H1 (cell line): Measurements from ENCODE around the gene FRMD3. TPM values are rescaled to one million over a fixed set of nuclear protein-coding genes. Genes with fewer than 3 reads are reported as not detected.

ENCODE experiments used
- CTCF ChIA-PET: fragments of 300-600 bp; sonication (Branson Sonifier 250); formaldehyde crosslinking; loops from one replicate; lab custom pipeline; 2021; ENCODE audit not compliant: partially characterized antibody; lab: Charles Lee
- POLR2A ChIA-PET: fragments of 300-600 bp; sonication (Branson Sonifier 250); formaldehyde crosslinking; loops from one replicate; lab custom pipeline; 2021; ENCODE audit warnings: inconsistent platforms; ENCODE audit not compliant: partially characterized antibody; lab: Charles Lee
- DNase-seq, 2 experiments: peaks; one replicate each; pipeline versions ENCODE4 v3.0.0 to v3.0.0-alpha.2; 2010 to 2022; ENCODE audit warnings: low spot score in 2 of 2, low read depth in 1 of 2, mixed read lengths in 1 of 2
- FAIRE-seq: peaks from 2 replicates; lab custom pipeline; 2011; peaks lifted over from hg19 to GRCh38; lab: Jason Lieb, UNC
- H2AFZ ChIP-seq: 2 replicates; pipeline ENCODE4 v1.8.1; 2012; ENCODE audit warnings: low read length, inconsistent platforms
- H2AK5ac ChIP-seq: 2 replicates; pipeline ENCODE4 v1.6.1; 2013; ENCODE audit warnings: low read depth, low read length
- H2BK120ac ChIP-seq: replicated peaks from 2 replicates; pipeline ENCODE3; 2013; ENCODE audit warnings: low read depth, low read length, inconsistent platforms
- H2BK12ac ChIP-seq: 2 replicates; pipeline ENCODE4 v1.6.1; 2013; ENCODE audit warnings: low read depth, low read length
- H2BK15ac ChIP-seq: 2 replicates; pipeline ENCODE4 v1.6.1; 2013; ENCODE audit warnings: low read length
- H2BK20ac ChIP-seq: 2 replicates; pipeline ENCODE4 v1.6.1; 2013; ENCODE audit warnings: low read length
- H2BK5ac ChIP-seq: 2 replicates; pipeline ENCODE4 v1.6.1; 2013; ENCODE audit warnings: low read depth, low read length
- H3K14ac ChIP-seq: 2 replicates; pipeline ENCODE4 v1.6.1; 2013; ENCODE audit warnings: inconsistent platforms; ENCODE audit not compliant: insufficient read length
- H3K18ac ChIP-seq: 2 replicates; pipeline ENCODE4 v1.6.1; 2013; ENCODE audit warnings: low read length; ENCODE audit errors: extremely low read depth
- H3K23ac ChIP-seq: 2 replicates; pipeline ENCODE4 v1.6.1; 2013; ENCODE audit warnings: inconsistent platforms; ENCODE audit not compliant: insufficient read length
- H3K23me2 ChIP-seq: 2 replicates; pipeline ENCODE4 v1.6.1; 2013; ENCODE audit warnings: low read depth, low read length
- H3K27ac ChIP-seq: 2 replicates; pipeline ENCODE4 v1.6.1; 2011; ENCODE audit warnings: low read depth, low read length, inconsistent platforms
- H3K27me3 ChIP-seq, 4 experiments: replicated peaks in 1 of 4; 1 replicate in 1 of 4; 2 replicates in 3 of 4; pipeline versions ENCODE4 v1.6.1 to v1.8.1; 2011 to 2013; ENCODE audit warnings: low read length in 3 of 4, mild to moderate bottlenecking in 3 of 4, inconsistent platforms in 2 of 4, mixed read lengths in 2 of 4, moderate library complexity in 1 of 4; ENCODE audit not compliant: control insufficient read depth in 3 of 4, insufficient read depth in 3 of 4; ENCODE audit errors: extremely low read depth in 1 of 4
- H3K36me3 ChIP-seq, 4 experiments: 2 replicates each; pipeline versions ENCODE4 v1.6.1 to v1.8.1; 2011 to 2013; ENCODE audit warnings: mild to moderate bottlenecking in 4 of 4, low read length in 3 of 4, moderate library complexity in 2 of 4, control low read depth in 1 of 4, inconsistent platforms in 1 of 4; ENCODE audit not compliant: insufficient read depth in 4 of 4, control insufficient read depth in 2 of 4
- H3K4ac ChIP-seq: replicated peaks from 2 replicates; pipeline ENCODE3; 2013; ENCODE audit warnings: low read length, low read depth, mixed read lengths, inconsistent platforms; ENCODE audit not compliant: insufficient read length
- H3K4me1 ChIP-seq, 4 experiments: replicated peaks in 1 of 4; 1 replicate in 1 of 4; 2 replicates in 3 of 4; pipeline versions ENCODE4 v1.6.1 to v1.8.1; 2011 to 2013; ENCODE audit warnings: low read length in 3 of 4, inconsistent platforms in 2 of 4, mixed read lengths in 1 of 4; ENCODE audit not compliant: insufficient read depth in 4 of 4, control insufficient read depth in 3 of 4
- H3K4me2 ChIP-seq, 2 experiments: 2 replicates each; pipeline versions ENCODE4 v1.6.1 to v1.8.1; 2011 to 2013; ENCODE audit warnings: low read depth in 2 of 2, low read length in 2 of 2, control low read depth in 1 of 2, inconsistent platforms in 1 of 2, mild to moderate bottlenecking in 1 of 2; ENCODE audit not compliant: insufficient read depth in 1 of 2
- H3K4me3 ChIP-seq, 4 experiments: fragments of 200-600, 300-600 bp in 1 of 4; sonication (generic), shearing (Covaris generic), sonication (Bioruptor Twin) in 1 of 4; 2 replicates each; pipeline versions ENCODE4 v1.5.1 to v1.8.1; 2011 to 2016; ENCODE audit warnings: low read length in 4 of 4, low read depth in 3 of 4, control low read depth in 2 of 4, inconsistent platforms in 2 of 4, mild to moderate bottlenecking in 2 of 4, mixed read lengths in 1 of 4, moderate library complexity in 1 of 4; ENCODE audit not compliant: insufficient read depth in 2 of 4; ENCODE audit errors: extremely low read depth in 1 of 4
- H3K56ac ChIP-seq: replicated peaks from 2 replicates; pipeline ENCODE3; 2013; ENCODE audit warnings: low read depth, mild to moderate bottlenecking, mixed read lengths, low read length, inconsistent platforms; ENCODE audit not compliant: insufficient read length
- H3K79me1 ChIP-seq: 2 replicates; pipeline ENCODE4 v1.6.1; 2013; ENCODE audit warnings: low read depth, low read length, control low read depth
- H3K79me2 ChIP-seq, 2 experiments: 2 replicates each; pipeline versions ENCODE4 v1.6.1 to v1.8.1; 2012 to 2013; ENCODE audit warnings: low read length in 2 of 2, mild to moderate bottlenecking in 2 of 2, inconsistent platforms in 1 of 2; ENCODE audit not compliant: insufficient read depth in 2 of 2, control insufficient read depth in 1 of 2
- H3K9ac ChIP-seq, 4 experiments: replicated peaks in 1 of 4; 1 replicate in 1 of 4; 2 replicates in 3 of 4; pipeline versions ENCODE4 v1.6.1 to v1.8.1; 2011 to 2013; ENCODE audit warnings: low read depth in 3 of 4, low read length in 3 of 4, control low read depth in 2 of 4, mild to moderate bottlenecking in 2 of 4, moderate library complexity in 2 of 4, inconsistent platforms in 1 of 4; ENCODE audit errors: extremely low read depth in 1 of 4
- H3K9me3 ChIP-seq, 2 experiments: 2 replicates each; pipeline versions ENCODE4 v1.6.1 to v1.8.1; 2012 to 2013; ENCODE audit warnings: mild to moderate bottlenecking in 2 of 2, moderate library complexity in 2 of 2, control low read depth in 1 of 2, inconsistent platforms in 1 of 2, low read depth in 1 of 2, low read length in 1 of 2, mixed read lengths in 1 of 2; ENCODE audit not compliant: insufficient read depth in 2 of 2
- H4K20me1 ChIP-seq, 2 experiments: replicated peaks in 1 of 2; 2 replicates each; pipeline versions ENCODE3 to v1.8.1; 2011 to 2013; ENCODE audit warnings: inconsistent platforms in 2 of 2, low read length in 2 of 2, mild to moderate bottlenecking in 1 of 2; ENCODE audit not compliant: insufficient read depth in 2 of 2, control insufficient read depth in 1 of 2
- H4K5ac ChIP-seq: 2 replicates; pipeline ENCODE4 v1.6.1; 2013; ENCODE audit warnings: low read length, low read depth, mixed read lengths, inconsistent platforms; ENCODE audit not compliant: insufficient read length
- H4K8ac ChIP-seq: 2 replicates; pipeline ENCODE4 v1.8.0; 2013; ENCODE audit warnings: mild to moderate bottlenecking, moderate library complexity, low read length, inconsistent platforms; ENCODE audit not compliant: insufficient read depth; ENCODE audit errors: extremely low read depth
- H4K91ac ChIP-seq: replicated peaks from 2 replicates; pipeline ENCODE3; 2013; ENCODE audit warnings: low read length, mixed read lengths, inconsistent platforms; ENCODE audit not compliant: insufficient read length
- CEBPB ChIP-seq: IDR thresholded peaks from 2 replicates; pipeline ENCODE4 v1.6.1; 2012; ENCODE audit warnings: low read depth, low read length
- CHD2 ChIP-seq: IDR thresholded peaks from 2 replicates; pipeline ENCODE4 v1.6.1; 2012; ENCODE audit warnings: low read length, improper control_type of control experiment
- RBBP5 ChIP-seq: IDR thresholded peaks from 2 replicates; pipeline ENCODE4 v1.7.1; 2012; ENCODE audit warnings: low read depth, mild to moderate bottlenecking, inconsistent platforms, low read length, moderate library complexity, borderline replicate concordance
- WGBS, 2 experiments: shearing (Covaris generic) in 1 of 2; methylation state at CpG; one replicate each; pipeline versions ENCODE4 v1.1.6 to v1.1.7; 2013 to 2015; ENCODE audit warnings: low lambda C conversion rate in 2 of 2, mixed read lengths in 2 of 2, inconsistent platforms in 1 of 2, low coverage in 1 of 2, missing lambda C conversion rate in 1 of 2; ENCODE audit not compliant: insufficient replicate concordance in 2 of 2, insufficient coverage in 1 of 2, insufficient read length in 1 of 2; ENCODE audit errors: extremely low coverage in 1 of 2, missing lambda C conversion rate in 1 of 2; 5-methylcytosine and 5-hydroxymethylcytosine counted together
- polyA plus RNA-seq, 7 experiments: library from polyadenylated mRNA; depleted of rRNA in 3 of 7; stranded (reverse) in 5 of 7; unstranded in 2 of 7; fragments of >200 nt in 5 of 7; fragments of 200-250 nt in 2 of 7; gene quantifications; 1 replicate in 5 of 7; 2 replicates in 1 of 7; 4 replicates in 1 of 7; pipeline versions ENCODE4 v1.2.1 to v1.2.3, GENCODE V29; 2011 to 2013; ENCODE audit warnings: missing spikeins in 2 of 7, mixed read lengths in 2 of 7
- total RNA-seq: library from RNA; stranded (reverse); fragmentation: NEBNext Ultra II Directional; extraction: Animal tissue kit (Norgen Biotek cat#: 25700); gene quantifications from 2 replicates; pipeline ENCODE4 v1.2.1, GENCODE V29; 2021
- TF ChIP-seq, protein P1 (sequence below): IDR thresholded peaks from 2 replicates; pipeline ENCODE4 v1.6.1; 2012; ENCODE audit warnings: inconsistent platforms

FRMD3 gene
- total and polyA plus RNA-seq, 2 of the 8 experiments (the other 6 are each of a cell fraction or from before 2014, with no cell fraction given), result 0.15 to 1.4 TPM

DNA sequence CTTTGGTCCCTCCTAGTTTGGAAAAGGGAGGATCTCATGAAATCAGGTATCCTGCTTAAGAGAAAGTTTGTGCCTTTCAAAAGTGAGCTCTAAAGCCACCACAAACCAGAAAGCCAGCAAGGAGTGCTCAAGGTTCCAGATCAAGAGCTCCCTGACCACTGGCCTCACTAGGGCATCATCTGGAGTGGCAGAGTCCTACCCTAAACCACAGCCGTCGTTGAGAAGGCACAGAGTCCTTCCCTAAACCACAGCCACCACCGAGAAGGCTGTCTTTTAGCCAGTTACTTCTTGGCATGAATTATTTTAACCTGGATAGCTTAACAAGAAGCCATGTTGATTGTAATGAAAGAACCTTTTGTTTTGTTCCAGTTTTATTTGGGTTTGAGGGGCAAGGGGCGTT, 102.9 kb downstream of the FRMD3 start:
- Histone ChIP-seq H3K23ac (no peak overlapping the region), H3K79me1 (no peaks in the 10 kb centered on the region), H2BK120ac (no peak overlapping the region), H3K27me3 (no peaks in the 10 kb centered on the region), H4K5ac (no peak overlapping the region), H2BK12ac (no peak overlapping the region), H3K4me3 (no peak overlapping the region), H4K8ac (no peak overlapping the region), H2BK5ac (no peak overlapping the region), H3K36me3 (0 out of 8 replicates have a peak, but pooled peaks cover 0 to 5% (median 0%) of the 10 kb centered on the region in 4 experiments), H3K4me2 (no peak overlapping the region), H2BK20ac (no peak overlapping the region), H3K56ac (no peak overlapping the region), H3K9me3 (peaks cover 5 to 6% of the 10 kb centered on the region in 2 experiments; a peak in 2 of 4 replicates), H3K14ac (no peak overlapping the region), H4K91ac (no peak overlapping the region), H3K18ac (no peak overlapping the region), H2AFZ (no peak overlapping the region), H3K23me2 (no peaks in the 10 kb centered on the region), H3K9ac (no peak overlapping the region), H3K4ac (no peak overlapping the region), H3K27ac (no peak overlapping the region), H2AK5ac (no peak overlapping the region), H3K79me2 (no peaks in the 10 kb centered on the region), H3K4me1 (peaks cover 0 to 8% (median 6%) of the 10 kb centered on the region in 4 experiments; a peak in 4 of 7 replicates), H2BK15ac (no peak overlapping the region), H4K20me1 (no peaks in the 10 kb centered on the region)
- CTCF ChIA-PET, result interaction anchor here (0.9 to 2.0 kb wide), 2 partner anchors 11 to 93 kb away, joined by 3 to 8 read pairs; no protein-coding TSS in a partner anchor
- FAIRE-seq, result no peak
- POLR2A ChIA-PET, result no interaction called here
- no peak for DNase-seq
- 82% methylated on average over 4 of the region's 4 CpGs; no CpG with 5 or more reads in 1 of the 2 experiments for WGBS, 2 experiments
- no peak for TF ChIP-seq RBBP5
- TF ChIP-seq, protein P1, sequence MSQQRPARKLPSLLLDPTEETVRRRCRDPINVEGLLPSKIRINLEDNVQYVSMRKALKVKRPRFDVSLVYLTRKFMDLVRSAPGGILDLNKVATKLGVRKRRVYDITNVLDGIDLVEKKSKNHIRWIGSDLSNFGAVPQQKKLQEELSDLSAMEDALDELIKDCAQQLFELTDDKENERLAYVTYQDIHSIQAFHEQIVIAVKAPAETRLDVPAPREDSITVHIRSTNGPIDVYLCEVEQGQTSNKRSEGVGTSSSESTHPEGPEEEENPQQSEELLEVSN, result no peak
- TF ChIP-seq CEBPB, result no peak
- TF ChIP-seq CHD2, result no peak
